Vagina (tissue), 2 donors: ENCODE results near the gene ABCA8.

Source experiments
- POLR2A ChIP-seq, 2 donors: fragments of 450-650 bp; IDR thresholded peaks; one replicate each; pipeline ENCODE4 v1.6.1; 2017; ENCODE audit warnings: antibody characterized with exemption in 2 of 2, mild to moderate bottlenecking in 2 of 2, moderate library complexity in 2 of 2
- POLR2AphosphoS5 ChIP-seq, 2 donors: sonication (generic); formaldehyde crosslinking; IDR thresholded peaks; one replicate each; pipeline ENCODE4 v1.9.0; 2017; ENCODE audit warnings: antibody characterized with exemption in 2 of 2, mild to moderate bottlenecking in 2 of 2, low read depth in 1 of 2; ENCODE audit not compliant: insufficient read depth in 1 of 2
- TF ChIP-seq, protein P1 (sequence below), 3 experiments: fragments of 450-650 bp in 2 of 3; fragments of 200-600 bp in 1 of 3; sonication (generic) in 1 of 3; IDR thresholded peaks; one replicate each; pipeline ENCODE4 v1.5.1; 2017 to 2019; ENCODE audit warnings: antibody characterized with exemption in 3 of 3, mild to moderate bottlenecking in 2 of 3, moderate library complexity in 2 of 3

DNA sequence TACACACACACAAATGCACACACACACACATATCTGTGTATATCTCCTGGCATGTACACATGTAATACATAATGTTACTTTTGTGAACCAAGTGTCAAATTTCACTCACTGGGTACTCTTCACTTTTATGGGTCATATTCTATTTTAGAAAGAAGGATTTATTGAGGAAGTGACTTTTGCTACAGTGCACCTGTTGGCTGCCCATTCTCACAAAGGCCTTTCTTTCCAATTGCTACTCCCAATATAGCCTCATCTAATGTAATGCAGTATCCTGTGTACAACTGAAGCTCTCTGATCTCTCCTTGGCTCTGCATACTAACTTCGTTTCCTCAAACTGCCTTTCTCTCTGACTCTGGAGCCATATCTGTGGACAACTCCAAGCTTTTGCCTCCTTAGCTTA lies 107.5 kb downstream of the ABCA8 start:
- no peak for TF ChIP-seq POLR2A (IDR thresholded peaks at IDR 0.05)
- TF ChIP-seq, protein P1, sequence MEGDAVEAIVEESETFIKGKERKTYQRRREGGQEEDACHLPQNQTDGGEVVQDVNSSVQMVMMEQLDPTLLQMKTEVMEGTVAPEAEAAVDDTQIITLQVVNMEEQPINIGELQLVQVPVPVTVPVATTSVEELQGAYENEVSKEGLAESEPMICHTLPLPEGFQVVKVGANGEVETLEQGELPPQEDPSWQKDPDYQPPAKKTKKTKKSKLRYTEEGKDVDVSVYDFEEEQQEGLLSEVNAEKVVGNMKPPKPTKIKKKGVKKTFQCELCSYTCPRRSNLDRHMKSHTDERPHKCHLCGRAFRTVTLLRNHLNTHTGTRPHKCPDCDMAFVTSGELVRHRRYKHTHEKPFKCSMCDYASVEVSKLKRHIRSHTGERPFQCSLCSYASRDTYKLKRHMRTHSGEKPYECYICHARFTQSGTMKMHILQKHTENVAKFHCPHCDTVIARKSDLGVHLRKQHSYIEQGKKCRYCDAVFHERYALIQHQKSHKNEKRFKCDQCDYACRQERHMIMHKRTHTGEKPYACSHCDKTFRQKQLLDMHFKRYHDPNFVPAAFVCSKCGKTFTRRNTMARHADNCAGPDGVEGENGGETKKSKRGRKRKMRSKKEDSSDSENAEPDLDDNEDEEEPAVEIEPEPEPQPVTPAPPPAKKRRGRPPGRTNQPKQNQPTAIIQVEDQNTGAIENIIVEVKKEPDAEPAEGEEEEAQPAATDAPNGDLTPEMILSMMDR (IDR thresholded peaks at IDR 0.05): no peak
- TF ChIP-seq POLR2AphosphoS5 (IDR thresholded peaks at IDR 0.05; ENCODE audit: insufficient read depth in 1 of 2, low read depth in 1 of 2): no peak
